ENCODE results near the gene CARMIL3.
A peak's percentile ranks its signal among the peaks of the same experiment; 100 is the strongest.

The CARMIL3 gene

GRCh38 chr14:24074625-24075484, 23.0 kb downstream of the CARMIL3 start:
- no peak for DNase-seq (ENCODE audit: low read depth in 1 of 2, low spot score in 1 of 2)

- no peak for DNase-seq (ENCODE audit: low read depth in 1 of 2, low spot score in 1 of 2)
These were observed 23.9 kb downstream of the CARMIL3 start for GRCh38 chr14:24075485-24076301.

GRCh38 chr14:24076302-24076601, 24.4 kb downstream of the CARMIL3 start:
- no peak for DNase-seq (ENCODE audit: low read depth in 1 of 2, low spot score in 1 of 2)

- no peak for DNase-seq (ENCODE audit: low read depth in 1 of 2, low spot score in 1 of 2)
These were observed 25.3 kb downstream of the CARMIL3 start for GRCh38 chr14:24077086-24077485.

GRCh38 chr14:24078146-24078545, 26.3 kb downstream of the CARMIL3 start:
- DNase-seq (ENCODE audit: low read depth in 1 of 2, low spot score in 1 of 2) = no peak

GRCh38 chr14:24079491-24080141, 27.8 kb downstream of the CARMIL3 start:
- no peak for DNase-seq (ENCODE audit: low read depth in 1 of 2, low spot score in 1 of 2)

- no peak for DNase-seq (ENCODE audit: low read depth in 1 of 2, low spot score in 1 of 2)
These were observed 28.3 kb downstream of the CARMIL3 start for GRCh38 chr14:24080142-24080530.

GRCh38 chr14:24080888-24081738, 29.3 kb downstream of the CARMIL3 start:
- DNase-seq (ENCODE audit: low read depth in 1 of 2, low spot score in 1 of 2) = peak; percentile 24 to 50

GRCh38 chr14:24081739-24082211, 30.0 kb downstream of the CARMIL3 start:
- DNase-seq (ENCODE audit: low read depth in 1 of 2, low spot score in 1 of 2) = no peak

GRCh38 chr14:24082411-24083080, 30.7 kb downstream of the CARMIL3 start:
- DNase-seq (ENCODE audit: low read depth in 1 of 2, low spot score in 1 of 2) = no peak

- no peak for DNase-seq (ENCODE audit: low read depth in 1 of 2, low spot score in 1 of 2)
These were observed 31.7 kb downstream of the CARMIL3 start for GRCh38 chr14:24083462-24083861.

GRCh38 chr14:24084440-24084839, 32.6 kb downstream of the CARMIL3 start:
- DNase-seq (ENCODE audit: low read depth in 1 of 2, low spot score in 1 of 2) = no peak

- DNase-seq (ENCODE audit: low read depth in 1 of 2, low spot score in 1 of 2) = no peak
These were observed 33.4 kb downstream of the CARMIL3 start for GRCh38 chr14:24085215-24085614.

GRCh38 chr14:24086193-24086955, 34.6 kb downstream of the CARMIL3 start:
- no peak for DNase-seq (ENCODE audit: low read depth in 1 of 2, low spot score in 1 of 2)

- DNase-seq (ENCODE audit: low read depth in 1 of 2, low spot score in 1 of 2) = no peak
These were observed 35.2 kb downstream of the CARMIL3 start for GRCh38 chr14:24087004-24087403.

- no peak for DNase-seq (ENCODE audit: low read depth in 1 of 2, low spot score in 1 of 2)
These were observed 36.3 kb downstream of the CARMIL3 start for GRCh38 chr14:24088095-24088494.

- no peak for DNase-seq (ENCODE audit: low read depth in 1 of 2, low spot score in 1 of 2)
These were observed 38.1 kb downstream of the CARMIL3 start for GRCh38 chr14:24089890-24090289.

GRCh38 chr14:24092110-24092504, 40.3 kb downstream of the CARMIL3 start:
- DNase-seq (ENCODE audit: low read depth in 1 of 2, low spot score in 1 of 2) = no peak

- no peak for DNase-seq (ENCODE audit: low read depth in 1 of 2, low spot score in 1 of 2)
These were observed 40.8 kb downstream of the CARMIL3 start for GRCh38 chr14:24092505-24093206.

Data from activated CD4-positive, alpha-beta T cell treated with anti-CD3 and anti-CD28 coated beads, Interleukin-2, amount 50 U/mL, for 24 hours (primary cell).